SK-N-SH (cell line): ENCODE results near the gene YBX2. TPM values are rescaled to one million over a fixed set of nuclear protein-coding genes. Genes with fewer than 3 reads are reported as not detected.

Experiments used
- CTCF ChIA-PET: fragments of 300-600, 350-600 bp; formaldehyde crosslinking; extraction: SDS; loops from one replicate; lab custom pipeline; 2021; lab: Yijun Ruan, JAX
- POLR2A ChIA-PET: fragments of 350-600 bp; sonication (Branson Sonifier 250); formaldehyde crosslinking; extraction: SDS; loops from one replicate; lab custom pipeline; 2020; ENCODE audit warnings: antibody characterized with exemption, inconsistent platforms; lab: Yijun Ruan, JAX
- DNase-seq: peaks from one replicate; pipeline ENCODE4 v3.0.0; 2012
- H2AFZ ChIP-seq: fragments of 200-600 bp; sonication (generic); 2 replicates; pipeline ENCODE4 v1.8.1; 2016; ENCODE audit warnings: antibody characterized with exemption, mild to moderate bottlenecking, low read depth
- H3F3A ChIP-seq: fragments of 200-600 bp; sonication (generic); replicated peaks from 2 replicates; pipeline ENCODE3; 2016; ENCODE audit warnings: antibody characterized with exemption, mild to moderate bottlenecking; ENCODE audit not compliant: insufficient read depth
- H3K27ac ChIP-seq, 2 experiments: fragments of 200-500 bp in 1 of 2; fragments of 200-600 bp in 1 of 2; sonication (Bioruptor generic) in 1 of 2; sonication (generic), shearing (Covaris generic) in 1 of 2; 2 replicates each; pipeline versions ENCODE4 v1.5.1 to v1.6.1; 2014 to 2016; ENCODE audit warnings: low read depth in 2 of 2, inconsistent platforms in 1 of 2, low read length in 1 of 2, mild to moderate bottlenecking in 1 of 2, mixed read lengths in 1 of 2
- H3K27me3 ChIP-seq: fragments of 200-600 bp; sonication (generic), shearing (Covaris generic); 2 replicates; pipeline ENCODE4 v1.6.1; 2016; ENCODE audit warnings: mixed run types; ENCODE audit not compliant: insufficient read depth
- H3K36me3 ChIP-seq, 2 experiments: fragments of 200-500 bp in 1 of 2; fragments of 200-600 bp in 1 of 2; sonication (Bioruptor generic) in 1 of 2; sonication (generic) in 1 of 2; replicated peaks in 1 of 2; 2 replicates each; pipeline versions ENCODE3 to v1.5.1; 2014 to 2016; ENCODE audit warnings: low read length in 1 of 2, mild to moderate bottlenecking in 1 of 2; ENCODE audit not compliant: insufficient read depth in 2 of 2, control insufficient read depth in 1 of 2
- H3K4me1 ChIP-seq, 2 experiments: fragments of 200-500 bp in 1 of 2; fragments of 200-600 bp in 1 of 2; sonication (Bioruptor generic) in 1 of 2; sonication (generic), shearing (Covaris generic) in 1 of 2; 2 replicates each; pipeline versions ENCODE4 v1.5.1 to v1.6.1; 2014 to 2016; ENCODE audit warnings: low read depth in 1 of 2, low read length in 1 of 2, mixed run types in 1 of 2; ENCODE audit not compliant: insufficient read depth in 2 of 2, control insufficient read depth in 1 of 2
- H3K4me2 ChIP-seq: fragments of 200-600 bp; sonication (generic), shearing (Covaris generic); 2 replicates; pipeline ENCODE4 v1.6.1; 2017; ENCODE audit warnings: mixed run types
- H3K4me3 ChIP-seq, 2 experiments: fragments of 200-500 bp in 1 of 2; fragments of 200-600 bp in 1 of 2; sonication (Bioruptor generic) in 1 of 2; sonication (generic), shearing (Covaris generic) in 1 of 2; 2 replicates each; pipeline versions ENCODE4 v1.5.1 to v1.8.1; 2014 to 2016; ENCODE audit warnings: low read depth in 2 of 2, inconsistent platforms in 1 of 2, low read length in 1 of 2, mild to moderate bottlenecking in 1 of 2, mixed read lengths in 1 of 2, moderate library complexity in 1 of 2
- H3K79me2 ChIP-seq: fragments of 200-600 bp; sonication (generic); 2 replicates; pipeline ENCODE4 v1.8.1; 2017; ENCODE audit warnings: mild to moderate bottlenecking; ENCODE audit not compliant: insufficient read depth
- H3K9ac ChIP-seq: fragments of 200-600 bp; sonication (generic); 2 replicates; pipeline ENCODE4 v1.6.1; 2017; ENCODE audit warnings: mixed run types
- H3K9me2 ChIP-seq: fragments of 200-600 bp; sonication (generic); 2 replicates; pipeline ENCODE4 v1.6.1; 2017; ENCODE audit warnings: mixed run types
- H3K9me3 ChIP-seq: fragments of 200-600 bp; sonication (generic); 2 replicates; pipeline ENCODE4 v1.6.1; 2017; ENCODE audit warnings: mixed run types, mild to moderate bottlenecking, moderate library complexity
- H4K20me1 ChIP-seq: fragments of 200-600 bp; sonication (generic); 2 replicates; pipeline ENCODE4 v1.6.1; 2017; ENCODE audit warnings: mild to moderate bottlenecking, mixed run types; ENCODE audit not compliant: insufficient read depth
- CHD2 ChIP-seq: fragments of 150-350 bp; IDR thresholded peaks from 2 replicates; pipeline ENCODE4 v1.6.1; 2018; ENCODE audit warnings: low read length; ENCODE audit not compliant: partially characterized antibody
- EP300 ChIP-seq, 2 experiments: IDR thresholded peaks; 2 replicates each; pipeline versions ENCODE4 v1.4.0 to v1.6.1; 2012; ENCODE audit warnings: borderline replicate concordance in 1 of 2, low read depth in 1 of 2, low read length in 1 of 2
- EZH2phosphoT487 ChIP-seq: fragments of 200-600 bp; sonication (generic); IDR thresholded peaks from 2 replicates; pipeline ENCODE4 v1.6.1; 2017; ENCODE audit warnings: low read depth, mixed run types, mild to moderate bottlenecking, antibody characterized with exemption, moderate library complexity, borderline replicate concordance
- FOSL2 ChIP-seq: IDR thresholded peaks from 2 replicates; pipeline ENCODE4 v1.4.0; 2012; ENCODE audit warnings: low read depth, mild to moderate bottlenecking, moderate library complexity, borderline replicate concordance
- FOXJ3 ChIP-seq: sonication (generic); formaldehyde crosslinking; IDR thresholded peaks from 2 replicates; pipeline ENCODE4 v1.5.1; 2020; ENCODE audit warnings: mild to moderate bottlenecking, missing genetic modification reagents
- GABPA ChIP-seq: IDR thresholded peaks from 2 replicates; pipeline ENCODE4 v1.4.0; 2012; ENCODE audit warnings: low read depth, mild to moderate bottlenecking
- JUND ChIP-seq: IDR thresholded peaks from 2 replicates; pipeline ENCODE4 v1.4.0; 2012
- MEF2A ChIP-seq: IDR thresholded peaks from 2 replicates; pipeline ENCODE4 v1.4.0; 2012; ENCODE audit warnings: low read depth, borderline replicate concordance
- MXI1 ChIP-seq: IDR thresholded peaks from 2 replicates; pipeline ENCODE4 v1.6.1; 2012; ENCODE audit warnings: mild to moderate bottlenecking, low read depth, low read length, improper control_type of control experiment
- NFIC ChIP-seq: IDR thresholded peaks from 2 replicates; pipeline ENCODE4 v1.4.0; 2012; ENCODE audit warnings: borderline replicate concordance
- NRF1 ChIP-seq: IDR thresholded peaks from 2 replicates; pipeline ENCODE4 v1.6.1; 2012; ENCODE audit warnings: low read depth, mild to moderate bottlenecking, low read length
- RAD21 ChIP-seq: IDR thresholded peaks from 2 replicates; pipeline ENCODE4 v1.6.1; 2012; ENCODE audit warnings: mild to moderate bottlenecking, low read length
- RCOR1 ChIP-seq: fragments of 150-350 bp; IDR thresholded peaks from 2 replicates; pipeline ENCODE4 v1.6.1; 2017; ENCODE audit warnings: antibody characterized with exemption, low read length
- RFX5 ChIP-seq: IDR thresholded peaks from 2 replicates; pipeline ENCODE4 v1.6.1; 2012; ENCODE audit warnings: mild to moderate bottlenecking, improper control_type of control experiment, low read length
- SMC3 ChIP-seq: IDR thresholded peaks from 2 replicates; pipeline ENCODE4 v1.6.1; 2012; ENCODE audit warnings: low read depth, low read length, improper control_type of control experiment
- TAF1 ChIP-seq: IDR thresholded peaks from 2 replicates; pipeline ENCODE4 v1.6.1; 2012; ENCODE audit warnings: low read depth, mild to moderate bottlenecking, low read length, moderate library complexity, borderline replicate concordance
- YY1 ChIP-seq: IDR thresholded peaks from 2 replicates; pipeline ENCODE4 v1.4.0; 2012; ENCODE audit warnings: low read depth, mild to moderate bottlenecking
- WGBS: methylation state at CpG from one replicate; pipeline ENCODE4 v1.1.6; 2017; ENCODE audit warnings: low lambda C conversion rate; 5-methylcytosine and 5-hydroxymethylcytosine counted together
- polyA plus RNA-seq, 3 experiments: library from polyadenylated mRNA; depleted of rRNA; stranded (reverse); fragments of >200 nt; gene quantifications; 2 replicates each; pipeline ENCODE4 v1.2.3, GENCODE V29; 2012
- TF ChIP-seq, protein P1 (sequence below): IDR thresholded peaks from 2 replicates; pipeline ENCODE4 v1.4.0; 2012; ENCODE audit warnings: low read depth
- TF ChIP-seq, protein P2 (sequence below): fragments of 150-350 bp; IDR thresholded peaks from 2 replicates; pipeline ENCODE4 v1.6.1; 2017; ENCODE audit warnings: antibody characterized with exemption, low read length, low read depth, borderline replicate concordance
- TF ChIP-seq, protein P3 (sequence below): IDR thresholded peaks from 2 replicates; pipeline ENCODE4; 2012
- TF ChIP-seq, protein P4 (sequence below): IDR thresholded peaks from 2 replicates; pipeline ENCODE4 v1.4.0; 2012; ENCODE audit warnings: low read depth, borderline replicate concordance
- TF ChIP-seq, protein P5 (sequence below): fragments of 200-600 bp; sonication (generic); IDR thresholded peaks from 2 replicates; pipeline ENCODE4 v1.6.1; 2017; ENCODE audit warnings: antibody characterized with exemption, mild to moderate bottlenecking, moderate library complexity

YBX2 gene
- polyA plus RNA-seq, 1 of the 3 experiments (the other 2 are of a cell fraction): 0.54 TPM

DNA sequence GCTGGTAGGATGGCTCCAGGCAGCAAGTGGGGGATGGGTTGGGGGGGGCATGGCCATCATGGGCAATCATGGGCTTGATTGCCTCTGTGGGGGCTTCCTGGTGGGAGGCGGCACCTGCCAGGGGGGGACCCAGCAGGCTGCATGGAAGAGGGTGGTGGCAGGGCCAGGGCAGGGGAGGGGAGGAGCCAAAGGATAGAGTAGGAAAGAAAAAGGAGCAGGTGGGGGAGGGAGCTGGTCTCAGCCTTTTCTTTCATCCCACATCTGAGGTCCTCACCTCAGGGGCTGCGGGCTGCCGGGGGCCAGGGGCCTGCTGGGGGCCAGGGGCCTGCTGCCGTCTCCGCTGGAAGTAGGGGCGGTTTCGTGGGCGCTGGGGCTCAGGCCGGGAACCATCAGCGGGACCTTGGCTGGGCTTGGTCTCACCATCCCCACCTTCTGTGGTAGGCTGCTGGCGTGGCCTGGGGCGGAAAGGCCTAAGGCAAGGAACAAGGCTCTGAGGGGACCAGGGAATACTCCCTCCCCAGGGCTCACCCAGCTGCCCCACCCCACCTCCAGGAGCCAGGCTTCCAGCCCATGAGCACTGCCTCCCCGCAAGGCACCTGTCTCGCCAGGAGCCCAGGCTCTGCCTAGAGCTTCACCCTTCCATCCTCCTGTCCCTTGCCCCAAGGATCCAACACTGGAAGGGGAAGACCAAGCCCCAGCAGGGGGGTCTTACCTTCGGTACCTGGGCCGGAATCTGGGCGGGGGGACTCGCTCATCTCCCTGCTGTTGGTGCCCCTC, 5.0 kb downstream of the YBX2 start:
- no peak overlapping the region for H3K9ac ChIP-seq
- WGBS: 44% methylated on average over 8 of the region's 18 CpGs
- H3K36me3 ChIP-seq: no peaks in the 10 kb centered on the region
- no peak overlapping the region for H3K4me3 ChIP-seq
- H3K4me1 ChIP-seq: peaks cover 0 to 3% of the 10 kb centered on the region in 2 experiments; a peak in 1 of 4 replicates
- no peaks in the 10 kb centered on the region for H4K20me1 ChIP-seq
- H3F3A ChIP-seq: peaks cover 5% of the 10 kb centered on the region
- no peak for TF ChIP-seq SMC3
- no peak for TF ChIP-seq RCOR1
- no peak for TF ChIP-seq CHD2
- no peak for TF ChIP-seq FOSL2
- TF ChIP-seq, protein P1, sequence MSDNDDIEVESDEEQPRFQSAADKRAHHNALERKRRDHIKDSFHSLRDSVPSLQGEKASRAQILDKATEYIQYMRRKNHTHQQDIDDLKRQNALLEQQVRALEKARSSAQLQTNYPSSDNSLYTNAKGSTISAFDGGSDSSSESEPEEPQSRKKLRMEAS: no peak
- no peak for TF ChIP-seq RAD21
- no peak for TF ChIP-seq EZH2phosphoT487
- no peak for TF ChIP-seq TAF1
- no peak for TF ChIP-seq EP300 (IDR thresholded peaks at IDR 0.05; ENCODE audit: borderline replicate concordance in 1 of 2, low read depth in 1 of 2, low read length in 1 of 2)
- TF ChIP-seq MXI1: no peak
- no peak overlapping the region for H3K27ac ChIP-seq
- no peak overlapping the region for H3K4me2 ChIP-seq
- H3K79me2 ChIP-seq: no peaks in the 10 kb centered on the region
- ChIA-PET CTCF (interaction anchor here (0.9 to 1.6 kb wide), 3 partner anchors 9 to 244 kb away, joined by 3 to 11 read pairs (median 4); partner anchors contain the start of gene SLC2A4), POLR2A (no interaction called here)
- no peaks in the 10 kb centered on the region for H3K9me3 ChIP-seq
- no peak overlapping the region for H2AFZ ChIP-seq
- peak; percentile 29 for DNase-seq
- H3K9me2 ChIP-seq: no peaks in the 10 kb centered on the region
- H3K27me3 ChIP-seq: peaks cover 30% of the 10 kb centered on the region; the same call in 1 of the 2 replicates

DNA sequence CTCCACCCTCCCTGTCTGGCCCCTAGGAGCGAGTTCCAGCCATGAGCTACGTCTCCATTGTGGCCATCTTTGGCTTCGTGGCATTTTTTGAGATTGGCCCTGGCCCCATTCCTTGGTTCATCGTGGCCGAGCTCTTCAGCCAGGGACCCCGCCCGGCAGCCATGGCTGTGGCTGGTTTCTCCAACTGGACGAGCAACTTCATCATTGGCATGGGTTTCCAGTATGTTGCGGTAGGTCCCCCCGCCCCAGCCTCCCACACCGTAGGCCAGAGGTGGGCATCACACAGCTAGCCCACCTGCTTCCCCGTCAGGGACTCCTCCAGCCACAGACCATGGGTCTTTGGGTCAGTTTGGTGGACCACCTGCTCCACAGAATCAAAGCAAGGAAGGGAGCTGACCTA, 8.8 kb downstream of the YBX2 start:
- POLR2A ChIA-PET: no interaction called here
- H3K27me3 ChIP-seq: peaks cover 6% of the 10 kb centered on the region; the same call in 1 of the 2 replicates
- TF ChIP-seq RCOR1: no peak
- no peak for TF ChIP-seq JUND
- TF ChIP-seq, protein P2, sequence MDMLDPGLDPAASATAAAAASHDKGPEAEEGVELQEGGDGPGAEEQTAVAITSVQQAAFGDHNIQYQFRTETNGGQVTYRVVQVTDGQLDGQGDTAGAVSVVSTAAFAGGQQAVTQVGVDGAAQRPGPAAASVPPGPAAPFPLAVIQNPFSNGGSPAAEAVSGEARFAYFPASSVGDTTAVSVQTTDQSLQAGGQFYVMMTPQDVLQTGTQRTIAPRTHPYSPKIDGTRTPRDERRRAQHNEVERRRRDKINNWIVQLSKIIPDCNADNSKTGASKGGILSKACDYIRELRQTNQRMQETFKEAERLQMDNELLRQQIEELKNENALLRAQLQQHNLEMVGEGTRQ: no peak
- TF ChIP-seq GABPA: no peak
- TF ChIP-seq, protein P3, sequence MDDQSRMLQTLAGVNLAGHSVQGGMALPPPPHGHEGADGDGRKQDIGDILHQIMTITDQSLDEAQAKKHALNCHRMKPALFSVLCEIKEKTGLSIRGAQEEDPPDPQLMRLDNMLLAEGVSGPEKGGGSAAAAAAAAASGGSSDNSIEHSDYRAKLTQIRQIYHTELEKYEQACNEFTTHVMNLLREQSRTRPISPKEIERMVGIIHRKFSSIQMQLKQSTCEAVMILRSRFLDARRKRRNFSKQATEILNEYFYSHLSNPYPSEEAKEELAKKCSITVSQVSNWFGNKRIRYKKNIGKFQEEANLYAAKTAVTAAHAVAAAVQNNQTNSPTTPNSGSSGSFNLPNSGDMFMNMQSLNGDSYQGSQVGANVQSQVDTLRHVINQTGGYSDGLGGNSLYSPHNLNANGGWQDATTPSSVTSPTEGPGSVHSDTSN: no peak
- TF ChIP-seq, protein P4, sequence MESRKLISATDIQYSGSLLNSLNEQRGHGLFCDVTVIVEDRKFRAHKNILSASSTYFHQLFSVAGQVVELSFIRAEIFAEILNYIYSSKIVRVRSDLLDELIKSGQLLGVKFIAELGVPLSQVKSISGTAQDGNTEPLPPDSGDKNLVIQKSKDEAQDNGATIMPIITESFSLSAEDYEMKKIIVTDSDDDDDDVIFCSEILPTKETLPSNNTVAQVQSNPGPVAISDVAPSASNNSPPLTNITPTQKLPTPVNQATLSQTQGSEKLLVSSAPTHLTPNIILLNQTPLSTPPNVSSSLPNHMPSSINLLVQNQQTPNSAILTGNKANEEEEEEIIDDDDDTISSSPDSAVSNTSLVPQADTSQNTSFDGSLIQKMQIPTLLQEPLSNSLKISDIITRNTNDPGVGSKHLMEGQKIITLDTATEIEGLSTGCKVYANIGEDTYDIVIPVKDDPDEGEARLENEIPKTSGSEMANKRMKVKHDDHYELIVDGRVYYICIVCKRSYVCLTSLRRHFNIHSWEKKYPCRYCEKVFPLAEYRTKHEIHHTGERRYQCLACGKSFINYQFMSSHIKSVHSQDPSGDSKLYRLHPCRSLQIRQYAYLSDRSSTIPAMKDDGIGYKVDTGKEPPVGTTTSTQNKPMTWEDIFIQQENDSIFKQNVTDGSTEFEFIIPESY: no peak
- no peak for TF ChIP-seq RFX5
- no peak for TF ChIP-seq RAD21
- TF ChIP-seq NFIC: no peak
- no peak for TF ChIP-seq NRF1
- no peak for TF ChIP-seq MEF2A
- no peak for TF ChIP-seq FOSL2
- no peak for TF ChIP-seq YY1
- TF ChIP-seq FOXJ3 (CRISPR knock-in tag): no peak
- TF ChIP-seq, protein P5, sequence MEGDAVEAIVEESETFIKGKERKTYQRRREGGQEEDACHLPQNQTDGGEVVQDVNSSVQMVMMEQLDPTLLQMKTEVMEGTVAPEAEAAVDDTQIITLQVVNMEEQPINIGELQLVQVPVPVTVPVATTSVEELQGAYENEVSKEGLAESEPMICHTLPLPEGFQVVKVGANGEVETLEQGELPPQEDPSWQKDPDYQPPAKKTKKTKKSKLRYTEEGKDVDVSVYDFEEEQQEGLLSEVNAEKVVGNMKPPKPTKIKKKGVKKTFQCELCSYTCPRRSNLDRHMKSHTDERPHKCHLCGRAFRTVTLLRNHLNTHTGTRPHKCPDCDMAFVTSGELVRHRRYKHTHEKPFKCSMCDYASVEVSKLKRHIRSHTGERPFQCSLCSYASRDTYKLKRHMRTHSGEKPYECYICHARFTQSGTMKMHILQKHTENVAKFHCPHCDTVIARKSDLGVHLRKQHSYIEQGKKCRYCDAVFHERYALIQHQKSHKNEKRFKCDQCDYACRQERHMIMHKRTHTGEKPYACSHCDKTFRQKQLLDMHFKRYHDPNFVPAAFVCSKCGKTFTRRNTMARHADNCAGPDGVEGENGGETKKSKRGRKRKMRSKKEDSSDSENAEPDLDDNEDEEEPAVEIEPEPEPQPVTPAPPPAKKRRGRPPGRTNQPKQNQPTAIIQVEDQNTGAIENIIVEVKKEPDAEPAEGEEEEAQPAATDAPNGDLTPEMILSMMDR: no peak

More for the DNA sequence above, 8.8 kb downstream of the YBX2 start:
- no peak overlapping the region for H3K27ac ChIP-seq
- H3K36me3 ChIP-seq: no peaks in the 10 kb centered on the region
- DNase-seq: no peak
- no peak overlapping the region for H3K4me3 ChIP-seq
- CTCF ChIA-PET: interaction anchor here (1.1 to 8.8 kb wide), 3 partner anchors 12 to 374 kb away, joined by 3 to 169 read pairs (median 3); no protein-coding TSS in a partner anchor
- no peaks in the 10 kb centered on the region for H3K79me2 ChIP-seq
- no peak overlapping the region for H3K4me2 ChIP-seq
- H3K9me3 ChIP-seq: no peaks in the 10 kb centered on the region
- no peak overlapping the region for H2AFZ ChIP-seq
- WGBS: 82% methylated on average over 11 of the region's 12 CpGs
- H3F3A ChIP-seq: peaks cover 5% of the 10 kb centered on the region
- H4K20me1 ChIP-seq: no peaks in the 10 kb centered on the region
- no peak overlapping the region for H3K9ac ChIP-seq
- peaks cover 6 to 14% of the 10 kb centered on the region in 2 experiments; a peak in 2 of 4 replicates for H3K4me1 ChIP-seq
- H3K9me2 ChIP-seq: no peaks in the 10 kb centered on the region
